ENCODE measurements around the gene SP7.

SP7 gene

GRCh38 chr12:53326460-53327185 lies 9.5 kb downstream of the SP7 start:
- no peak overlapping the region for H3K4me3 ChIP-seq (ENCODE audit: low read depth, low read length)
- TF ChIP-seq, protein P1, sequence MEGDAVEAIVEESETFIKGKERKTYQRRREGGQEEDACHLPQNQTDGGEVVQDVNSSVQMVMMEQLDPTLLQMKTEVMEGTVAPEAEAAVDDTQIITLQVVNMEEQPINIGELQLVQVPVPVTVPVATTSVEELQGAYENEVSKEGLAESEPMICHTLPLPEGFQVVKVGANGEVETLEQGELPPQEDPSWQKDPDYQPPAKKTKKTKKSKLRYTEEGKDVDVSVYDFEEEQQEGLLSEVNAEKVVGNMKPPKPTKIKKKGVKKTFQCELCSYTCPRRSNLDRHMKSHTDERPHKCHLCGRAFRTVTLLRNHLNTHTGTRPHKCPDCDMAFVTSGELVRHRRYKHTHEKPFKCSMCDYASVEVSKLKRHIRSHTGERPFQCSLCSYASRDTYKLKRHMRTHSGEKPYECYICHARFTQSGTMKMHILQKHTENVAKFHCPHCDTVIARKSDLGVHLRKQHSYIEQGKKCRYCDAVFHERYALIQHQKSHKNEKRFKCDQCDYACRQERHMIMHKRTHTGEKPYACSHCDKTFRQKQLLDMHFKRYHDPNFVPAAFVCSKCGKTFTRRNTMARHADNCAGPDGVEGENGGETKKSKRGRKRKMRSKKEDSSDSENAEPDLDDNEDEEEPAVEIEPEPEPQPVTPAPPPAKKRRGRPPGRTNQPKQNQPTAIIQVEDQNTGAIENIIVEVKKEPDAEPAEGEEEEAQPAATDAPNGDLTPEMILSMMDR (IDR thresholded peaks at IDR 0.05; ENCODE audit: low read depth, low read length): no peak

DNA sequence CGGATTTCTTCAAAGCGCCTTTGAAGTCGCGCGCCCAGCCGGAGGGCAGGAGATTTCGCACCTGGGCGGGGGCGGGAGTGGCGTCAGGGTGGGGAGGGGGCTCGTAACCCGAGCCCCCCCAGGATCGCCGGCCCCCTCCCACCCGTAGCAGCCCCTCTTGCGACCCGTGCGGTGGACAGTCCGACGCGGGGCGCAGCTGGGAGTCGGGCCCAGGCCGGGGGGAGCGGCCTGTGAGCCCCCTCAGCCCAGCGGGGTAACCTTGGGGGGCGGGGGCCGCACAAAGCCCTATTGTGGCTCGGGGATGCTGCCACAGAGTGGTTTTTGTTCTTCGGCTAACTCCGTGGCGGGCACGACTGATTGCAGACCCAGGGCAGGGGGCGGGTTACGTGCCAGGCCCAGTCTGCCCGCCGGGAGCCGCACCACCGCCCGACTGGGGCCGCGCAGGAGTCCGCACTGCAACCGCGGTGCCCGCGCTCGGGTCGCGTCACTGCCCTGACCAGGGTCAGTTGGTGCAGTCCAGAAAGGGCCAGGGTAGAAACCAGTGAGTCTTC lies 10.6 kb downstream of the SP7 start:
- H3K4me3 ChIP-seq (ENCODE audit: low read depth, low read length): peak overlapping the region; percentile 67

GRCh38 chr12:53324779-53325510 lies 11.2 kb downstream of the SP7 start:
- TF ChIP-seq, protein P1 (IDR thresholded peaks at IDR 0.05; ENCODE audit: low read depth, low read length): peak; percentile 65
- H3K4me3 ChIP-seq (ENCODE audit: low read depth, low read length): peak overlapping the region; percentile 67

More for the DNA sequence above, 10.6 kb downstream of the SP7 start:
- TF ChIP-seq, protein P1 (IDR thresholded peaks at IDR 0.05; ENCODE audit: low read depth, low read length): no peak

- TF ChIP-seq, protein P1 (IDR thresholded peaks at IDR 0.05; ENCODE audit: low read depth, low read length): no peak
Measured at GRCh38 chr12:53324113-53324778, 11.9 kb downstream of the SP7 start.

DNA sequence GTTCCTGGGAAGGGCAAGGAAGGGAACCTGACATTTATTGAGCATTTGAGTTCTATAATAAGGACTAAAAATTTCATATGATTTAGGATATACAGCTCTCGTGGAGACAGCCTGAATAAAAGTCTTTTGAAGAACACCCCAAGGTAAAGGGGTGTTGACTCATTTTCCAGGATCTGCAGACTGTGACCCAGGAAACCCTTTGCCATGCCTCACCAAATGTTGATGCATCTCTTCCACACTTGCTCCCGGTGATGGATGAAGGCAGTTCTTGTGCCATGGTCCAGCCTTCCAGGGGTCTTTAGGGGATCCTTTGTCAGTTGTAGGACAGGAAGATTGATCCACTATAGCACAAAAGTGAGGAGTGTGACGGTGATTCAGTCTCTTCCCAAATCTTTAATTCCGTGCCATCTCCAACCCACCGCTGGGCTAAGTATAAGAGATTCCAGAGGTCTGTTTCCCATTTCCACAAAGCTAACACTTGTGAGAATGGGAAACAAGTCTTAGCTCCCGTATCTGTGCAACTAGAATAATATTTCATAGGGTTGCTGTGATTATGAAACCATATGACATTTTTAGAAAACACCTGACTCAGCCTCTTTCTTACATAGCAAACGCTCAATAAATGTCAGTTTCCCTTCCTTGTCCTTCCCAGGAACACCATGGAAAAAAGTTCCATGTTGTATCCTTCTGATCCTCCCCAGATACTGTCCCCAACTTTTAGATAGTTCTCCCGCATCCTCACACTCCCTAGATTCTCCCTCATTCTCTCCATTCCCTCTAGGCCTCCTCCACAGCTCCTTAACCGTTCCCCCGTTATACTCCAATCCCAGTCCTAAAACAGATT lies 15.6 kb downstream of the SP7 start:
- TF ChIP-seq, protein P1 (IDR thresholded peaks at IDR 0.05; ENCODE audit: low read depth, low read length): no peak
- H3K4me3 ChIP-seq (ENCODE audit: low read depth, low read length): peak overlapping the region; percentile 88

More at GRCh38 chr12:53324113-53324778, 11.9 kb downstream of the SP7 start:
- H3K4me3 ChIP-seq (ENCODE audit: low read depth, low read length): peak overlapping the region; percentile 67

GRCh38 chr12:53313996-53314395 lies 22.2 kb downstream of the SP7 start:
- TF ChIP-seq, protein P1 (IDR thresholded peaks at IDR 0.05; ENCODE audit: low read depth, low read length): no peak

More at GRCh38 chr12:53313996-53314395, 22.2 kb downstream of the SP7 start:
- H3K4me3 ChIP-seq (ENCODE audit: low read depth, low read length): no peak overlapping the region
